H9 (cell line): Measurements from ENCODE around the gene SEMA6A. TPM values are rescaled to one million over a fixed set of nuclear protein-coding genes. Genes with fewer than 3 reads are reported as not detected.

Source experiments
- DNase-seq: peaks from one replicate; pipeline ENCODE4 v3.0.0-alpha.2; 2017
- H2AFZ ChIP-seq: one replicate; pipeline ENCODE4 v1.6.1; 2013; ENCODE audit warnings: mild to moderate bottlenecking, low read length, control low read depth, moderate library complexity
- H2AK5ac ChIP-seq: 2 replicates; pipeline ENCODE4 v1.6.1; 2013; ENCODE audit warnings: low read length, control low read depth, mixed read lengths; ENCODE audit not compliant: insufficient read length
- H2BK120ac ChIP-seq: one replicate; pipeline ENCODE4 v1.6.1; 2013; ENCODE audit warnings: low read depth, mild to moderate bottlenecking, low read length, control low read depth, inconsistent platforms; ENCODE audit not compliant: poor library complexity, severe bottlenecking
- H2BK12ac ChIP-seq: 2 replicates; pipeline ENCODE4 v1.6.1; 2013; ENCODE audit warnings: low read length, control low read depth, mixed read lengths, low read depth; ENCODE audit not compliant: insufficient read length
- H2BK15ac ChIP-seq: 2 replicates; pipeline ENCODE4 v1.6.1; 2013; ENCODE audit warnings: low read depth, low read length, control low read depth
- H2BK20ac ChIP-seq: one replicate; pipeline ENCODE4 v1.6.1; 2013; ENCODE audit warnings: low read depth, mild to moderate bottlenecking, low read length, control low read depth, inconsistent platforms; ENCODE audit not compliant: poor library complexity, severe bottlenecking
- H2BK5ac ChIP-seq: 2 replicates; pipeline ENCODE4 v1.6.1; 2013; ENCODE audit warnings: low read length, control low read depth, mixed read lengths; ENCODE audit not compliant: insufficient read length
- H3K14ac ChIP-seq: 2 replicates; pipeline ENCODE4 v1.6.1; 2013; ENCODE audit warnings: low read length, control low read depth; ENCODE audit not compliant: insufficient read depth
- H3K18ac ChIP-seq: 2 replicates; pipeline ENCODE4 v1.6.1; 2013; ENCODE audit warnings: low read depth, mild to moderate bottlenecking, mixed read lengths, low read length, control low read depth; ENCODE audit not compliant: insufficient read length
- H3K23ac ChIP-seq: 2 replicates; pipeline ENCODE4 v1.6.1; 2013; ENCODE audit warnings: low read length, control low read depth, mixed read lengths, low read depth; ENCODE audit not compliant: insufficient read length
- H3K23me2 ChIP-seq: 2 replicates; pipeline ENCODE4 v1.6.1; 2013; ENCODE audit warnings: low read depth, mild to moderate bottlenecking, mixed read lengths, low read length, control low read depth; ENCODE audit not compliant: insufficient read length, poor library complexity, severe bottlenecking
- H3K27ac ChIP-seq: 2 replicates; pipeline ENCODE4 v1.5.1; 2013; ENCODE audit warnings: low read length, control low read depth, mixed read lengths, low read depth; ENCODE audit not compliant: insufficient read length
- H3K27me3 ChIP-seq: 2 replicates; pipeline ENCODE4 v1.6.1; 2013; ENCODE audit warnings: low read length, control low read depth, inconsistent platforms; ENCODE audit not compliant: insufficient read depth
- H3K4ac ChIP-seq: 2 replicates; pipeline ENCODE4 v1.6.1; 2013; ENCODE audit warnings: low read depth, mild to moderate bottlenecking, control low read depth, inconsistent platforms, low read length, moderate library complexity
- H3K4me1 ChIP-seq: 2 replicates; pipeline ENCODE4 v1.6.1; 2013; ENCODE audit warnings: low read length, control low read depth, inconsistent platforms; ENCODE audit not compliant: insufficient read depth
- H3K4me2 ChIP-seq: 2 replicates; pipeline ENCODE4 v1.6.1; 2013; ENCODE audit warnings: low read length, control low read depth, mixed read lengths; ENCODE audit not compliant: insufficient read length, insufficient read depth
- H3K56ac ChIP-seq: 2 replicates; pipeline ENCODE4 v1.6.1; 2013; ENCODE audit warnings: low read depth, mild to moderate bottlenecking, mixed read lengths, low read length, control low read depth; ENCODE audit not compliant: insufficient read length
- H3K79me1 ChIP-seq: 2 replicates; pipeline ENCODE4 v1.6.1; 2013; ENCODE audit warnings: low read depth, mild to moderate bottlenecking, moderate library complexity, low read length, control low read depth, inconsistent platforms; ENCODE audit not compliant: insufficient read depth, poor library complexity, severe bottlenecking
- H3K79me2 ChIP-seq: 2 replicates; pipeline ENCODE4 v1.6.1; 2013; ENCODE audit warnings: low read length, control low read depth, inconsistent platforms; ENCODE audit not compliant: insufficient read depth
- H3K9ac ChIP-seq: 2 replicates; pipeline ENCODE4 v1.6.1; 2013; ENCODE audit warnings: low read length, control low read depth, mixed read lengths; ENCODE audit not compliant: insufficient read length; ENCODE audit errors: extremely low read depth
- H3K9me3 ChIP-seq: one replicate; pipeline ENCODE4 v1.6.1; 2013; ENCODE audit warnings: low read depth, low read length, inconsistent platforms; ENCODE audit not compliant: control insufficient read depth
- H3T11ph ChIP-seq: one replicate; pipeline ENCODE4 v1.6.1; 2013; ENCODE audit warnings: mild to moderate bottlenecking, low read length, control low read depth, inconsistent platforms
- H4K20me1 ChIP-seq: one replicate; pipeline ENCODE4 v1.6.1; 2013; ENCODE audit not compliant: control insufficient read depth, insufficient read length, insufficient read depth
- H4K5ac ChIP-seq: 2 replicates; pipeline ENCODE4 v1.6.1; 2013; ENCODE audit warnings: low read depth, mild to moderate bottlenecking, mixed read lengths, low read length, control low read depth; ENCODE audit not compliant: insufficient read length
- H4K8ac ChIP-seq: replicated peaks from 2 replicates; pipeline ENCODE4 v1.6.1; 2013; ENCODE audit warnings: low read length, control low read depth, mixed read lengths, low read depth; ENCODE audit not compliant: insufficient read length
- H4K91ac ChIP-seq: 2 replicates; pipeline ENCODE4 v1.6.1; 2013; ENCODE audit warnings: low read depth, mild to moderate bottlenecking, moderate library complexity, mixed read lengths, low read length, control low read depth; ENCODE audit not compliant: insufficient read length
- H3K27ac Mint-ChIP-seq, 3 experiments: 2 replicates in 2 of 3; 3 replicates in 1 of 3; pipeline ENCODE4 v1.8.0; 2020 to 2021; ENCODE audit warnings: mixed read lengths in 3 of 3, mild to moderate bottlenecking in 1 of 3, moderate library complexity in 1 of 3
- H3K27me3 Mint-ChIP-seq: 2 replicates; pipeline ENCODE4 v1.8.0; 2021; ENCODE audit warnings: low read depth, mild to moderate bottlenecking, moderate library complexity, mixed read lengths
- H3K36me3 Mint-ChIP-seq, 3 experiments: 2 replicates in 2 of 3; 3 replicates in 1 of 3; pipeline ENCODE4 v1.8.0; 2020 to 2021; ENCODE audit warnings: low read depth in 3 of 3, mixed read lengths in 3 of 3; ENCODE audit not compliant: insufficient read depth in 1 of 3
- H3K4me1 Mint-ChIP-seq, 2 experiments: 2 replicates each; pipeline ENCODE4 v1.8.0; 2020; ENCODE audit warnings: mixed read lengths in 2 of 2
- H3K4me3 Mint-ChIP-seq, 2 experiments: 2 replicates in 1 of 2; 3 replicates in 1 of 2; pipeline ENCODE4 v1.8.0; 2020 to 2021; ENCODE audit warnings: mild to moderate bottlenecking in 2 of 2, mixed read lengths in 2 of 2, moderate library complexity in 1 of 2
- H3K9me3 Mint-ChIP-seq, 2 experiments: 2 replicates in 1 of 2; 3 replicates in 1 of 2; pipeline ENCODE4 v1.8.0; 2020; ENCODE audit warnings: mild to moderate bottlenecking in 2 of 2, mixed read lengths in 2 of 2, moderate library complexity in 1 of 2
- CTCF ChIP-seq: fragments of 200-600 bp; sonication (generic); conservative IDR thresholded peaks from 3 replicates; pipeline ENCODE4 v1.8.0; 2021; ENCODE audit warnings: antibody characterized with exemption, mild to moderate bottlenecking
- WGBS: extraction: QIAGEN DNeasy Blood & Tissue Kit; methylation state at CpG from one replicate; pipeline ENCODE4 v1.1.7; 2013; ENCODE audit warnings: missing lambda C conversion rate, low lambda C conversion rate, mixed read lengths; ENCODE audit not compliant: insufficient read length; ENCODE audit errors: extremely low coverage; 5-methylcytosine and 5-hydroxymethylcytosine counted together
- total RNA-seq: library from RNA; stranded (reverse); gene quantifications from 2 replicates; pipeline ENCODE4 v1.2.1, GENCODE V29; 2021

The SEMA6A gene
- total RNA-seq, 1 experiment from 2014 or later = 354 TPM

- H4K8ac ChIP-seq = no peak overlapping the region
- no peaks in the 10 kb centered on the region for H3K36me3 Mint-ChIP-seq
- no peak overlapping the region for H3K18ac ChIP-seq
- no CpG with 5 or more reads among the region's 5 CpGs for WGBS
- no peaks in the 10 kb centered on the region for H3K9me3 ChIP-seq
- no peak overlapping the region for H3T11ph ChIP-seq
- H3K23ac ChIP-seq = no peak overlapping the region
- H2AK5ac ChIP-seq = no peak overlapping the region
- no peaks in the 10 kb centered on the region for H4K20me1 ChIP-seq
- no peak overlapping the region for H3K14ac ChIP-seq
- no peak overlapping the region for H3K9ac ChIP-seq
- H3K4me1 ChIP-seq = 0 out of 2 replicates have a peak, but pooled peaks cover 2% of the 10 kb centered on the region
- no peak overlapping the region for H3K4me3 Mint-ChIP-seq
- no peaks in the 10 kb centered on the region for H3K9me3 Mint-ChIP-seq
- no peak overlapping the region for H4K5ac ChIP-seq
- no peak overlapping the region for H2BK15ac ChIP-seq
- H2BK12ac ChIP-seq = no peak overlapping the region
- H3K27ac Mint-ChIP-seq = no peak overlapping the region
- H3K79me1 ChIP-seq = no peaks in the 10 kb centered on the region
- no peak for TF ChIP-seq CTCF
- H2BK20ac ChIP-seq = no peak overlapping the region
- no peak overlapping the region for H3K4me2 ChIP-seq
- H3K56ac ChIP-seq = no peak overlapping the region
- H3K27me3 Mint-ChIP-seq = no peaks in the 10 kb centered on the region
- DNase-seq = no peak
- H2AFZ ChIP-seq = no peak overlapping the region
- no peak overlapping the region for H3K27ac ChIP-seq
- H3K4ac ChIP-seq = no peak overlapping the region
- H3K23me2 ChIP-seq = no peaks in the 10 kb centered on the region
- H2BK5ac ChIP-seq = no peak overlapping the region
- no peaks in the 10 kb centered on the region for H3K79me2 ChIP-seq
- H3K27me3 ChIP-seq = no peaks in the 10 kb centered on the region
- H2BK120ac ChIP-seq = no peak overlapping the region
- no peak overlapping the region for H4K91ac ChIP-seq
- H3K4me1 Mint-ChIP-seq = peaks cover 0 to 7% of the 10 kb centered on the region in 2 experiments; a peak in 2 of 4 replicates
These were observed 150.9 kb downstream of the SEMA6A start for GRCh38 chr5:116423587-116424257.
